ENCODE data around the gene PLEK2.

DNA sequence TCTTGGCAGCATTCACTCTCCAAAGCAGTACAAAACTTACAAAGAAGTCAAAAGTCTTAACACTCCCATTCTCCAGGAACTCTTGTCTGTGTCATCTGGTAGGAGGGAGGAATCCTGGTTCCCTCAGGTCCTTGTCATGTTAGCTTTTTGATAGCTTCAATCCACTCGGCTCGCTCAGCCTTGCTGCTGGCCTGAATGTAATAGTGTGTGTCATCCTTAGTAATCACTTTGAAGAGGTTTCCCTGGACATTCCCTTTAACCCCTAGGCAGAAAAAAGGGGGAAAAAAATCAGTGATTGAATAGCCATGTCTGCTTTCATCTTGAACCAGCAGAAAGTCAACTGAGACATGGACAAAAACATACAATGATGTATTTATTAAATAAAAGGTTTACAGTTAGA lies 24.8 kb downstream of the PLEK2 start:
- TF ChIP-seq ZNF274 (CRISPR knock-in tag; IDR thresholded peaks at IDR 0.05) (no peak), RXRA (CRISPR knock-in tag; IDR thresholded peaks at IDR 0.05) (no peak), KAT7 (CRISPR knock-in tag; IDR thresholded peaks at IDR 0.05; ENCODE audit: borderline replicate concordance) (no peak), ZNF263 (CRISPR knock-in tag; IDR thresholded peaks at IDR 0.05) (no peak), TAF1 (CRISPR knock-in tag; IDR thresholded peaks at IDR 0.05) (no peak), TSC22D2 (CRISPR knock-in tag; IDR thresholded peaks at IDR 0.05; ENCODE audit: borderline replicate concordance) (no peak), KAT8 (CRISPR knock-in tag; IDR thresholded peaks at IDR 0.05) (no peak), STAT5B (CRISPR knock-in tag; IDR thresholded peaks at IDR 0.05) (no peak), GTF2F1 (IDR thresholded peaks at IDR 0.05; ENCODE audit: low read length) (no peak), ATF1 (CRISPR knock-in tag; IDR thresholded peaks at IDR 0.05) (no peak)
- TF ChIP-seq, protein P1, sequence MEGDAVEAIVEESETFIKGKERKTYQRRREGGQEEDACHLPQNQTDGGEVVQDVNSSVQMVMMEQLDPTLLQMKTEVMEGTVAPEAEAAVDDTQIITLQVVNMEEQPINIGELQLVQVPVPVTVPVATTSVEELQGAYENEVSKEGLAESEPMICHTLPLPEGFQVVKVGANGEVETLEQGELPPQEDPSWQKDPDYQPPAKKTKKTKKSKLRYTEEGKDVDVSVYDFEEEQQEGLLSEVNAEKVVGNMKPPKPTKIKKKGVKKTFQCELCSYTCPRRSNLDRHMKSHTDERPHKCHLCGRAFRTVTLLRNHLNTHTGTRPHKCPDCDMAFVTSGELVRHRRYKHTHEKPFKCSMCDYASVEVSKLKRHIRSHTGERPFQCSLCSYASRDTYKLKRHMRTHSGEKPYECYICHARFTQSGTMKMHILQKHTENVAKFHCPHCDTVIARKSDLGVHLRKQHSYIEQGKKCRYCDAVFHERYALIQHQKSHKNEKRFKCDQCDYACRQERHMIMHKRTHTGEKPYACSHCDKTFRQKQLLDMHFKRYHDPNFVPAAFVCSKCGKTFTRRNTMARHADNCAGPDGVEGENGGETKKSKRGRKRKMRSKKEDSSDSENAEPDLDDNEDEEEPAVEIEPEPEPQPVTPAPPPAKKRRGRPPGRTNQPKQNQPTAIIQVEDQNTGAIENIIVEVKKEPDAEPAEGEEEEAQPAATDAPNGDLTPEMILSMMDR (CRISPR knock-in tag; IDR thresholded peaks at IDR 0.05): no peak
- TF ChIP-seq, protein P2, sequence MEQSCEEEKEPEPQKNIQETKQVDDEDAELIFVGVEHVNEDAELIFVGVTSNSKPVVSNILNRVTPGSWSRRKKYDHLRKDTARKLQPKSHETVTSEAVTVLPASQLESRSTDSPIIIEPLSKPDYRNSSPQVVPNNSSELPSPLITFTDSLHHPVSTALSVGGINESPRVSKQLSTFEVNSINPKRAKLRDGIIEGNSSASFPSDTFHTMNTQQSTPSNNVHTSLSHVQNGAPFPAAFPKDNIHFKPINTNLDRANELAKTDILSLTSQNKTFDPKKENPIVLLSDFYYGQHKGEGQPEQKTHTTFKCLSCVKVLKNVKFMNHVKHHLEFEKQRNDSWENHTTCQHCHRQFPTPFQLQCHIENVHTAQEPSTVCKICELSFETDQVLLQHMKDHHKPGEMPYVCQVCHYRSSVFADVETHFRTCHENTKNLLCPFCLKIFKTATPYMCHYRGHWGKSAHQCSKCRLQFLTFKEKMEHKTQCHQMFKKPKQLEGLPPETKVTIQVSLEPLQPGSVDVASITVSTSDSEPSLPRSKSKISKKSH (CRISPR knock-in tag; IDR thresholded peaks at IDR 0.05; ENCODE audit: borderline replicate concordance): no peak
